ENCODE results near the gene SGTB.

GRCh38 chr5:65702036-65702435 lies 19.9 kb downstream of the SGTB start:
- TF ChIP-seq CTCF (IDR thresholded peaks at IDR 0.05; ENCODE audit: low read length): no peak
- TF ChIP-seq EZH2 (optimal IDR thresholded peaks at IDR 0.05; ENCODE audit: low read depth, low read length): no peak
- TF ChIP-seq EZH2phosphoT487 (IDR thresholded peaks at IDR 0.05; ENCODE audit: low read length): no peak
